ENCODE measurements around the gene MAP1A. TPM values are rescaled to one million over a fixed set of nuclear protein-coding genes. Genes with fewer than 3 reads are reported as not detected.
"Not testable (repeated sequence)": the region's sequence is repeated elsewhere in the genome, so short reads cannot be mapped to it uniquely, and the experiment has no call there.

MAP1A gene
- polyA plus RNA-seq, 1 donor from 2014 or later, result 3.4 TPM

GRCh38 chr15:43563793-43564192, 46.4 kb downstream of the MAP1A start:
- H3K79me2 ChIP-seq (replicated peaks; ENCODE audit: insufficient read depth, low read length); H2AFZ ChIP-seq (ENCODE audit: low read depth, low read length); H3K27ac ChIP-seq (ENCODE audit: low read length); H3K9me2 ChIP-seq (ENCODE audit: insufficient read depth, low read length); H3K9me3 ChIP-seq (ENCODE audit: low read length); H3K27me3 ChIP-seq (ENCODE audit: insufficient read depth, low read depth, low read length); H3K4me3 ChIP-seq (ENCODE audit: low read length); H3K4me2 ChIP-seq (ENCODE audit: low read length); H3F3A ChIP-seq (ENCODE audit: insufficient read depth, low read length, poor library complexity, severe bottlenecking); H3K36me3 ChIP-seq (ENCODE audit: insufficient read depth, low read length); H4K20me1 ChIP-seq (ENCODE audit: insufficient read depth); H3K9ac ChIP-seq (ENCODE audit: low read length): not testable (repeated sequence)

GRCh38 chr15:43566615-43567014, 49.2 kb downstream of the MAP1A start:
- H3K4me3 ChIP-seq (ENCODE audit: low read length); H3K9ac ChIP-seq (ENCODE audit: low read length); H3K79me2 ChIP-seq (replicated peaks; ENCODE audit: insufficient read depth, low read length); H3K27ac ChIP-seq (ENCODE audit: low read length); H3K9me3 ChIP-seq (ENCODE audit: low read length); H3K4me2 ChIP-seq (ENCODE audit: low read length); H3F3A ChIP-seq (ENCODE audit: insufficient read depth, low read length, poor library complexity, severe bottlenecking); H2AFZ ChIP-seq (ENCODE audit: low read depth, low read length); H3K27me3 ChIP-seq (ENCODE audit: insufficient read depth, low read depth, low read length); H4K20me1 ChIP-seq (ENCODE audit: insufficient read depth); H3K36me3 ChIP-seq (ENCODE audit: insufficient read depth, low read length); H3K9me2 ChIP-seq (ENCODE audit: insufficient read depth, low read length): not testable (repeated sequence)

DNA sequence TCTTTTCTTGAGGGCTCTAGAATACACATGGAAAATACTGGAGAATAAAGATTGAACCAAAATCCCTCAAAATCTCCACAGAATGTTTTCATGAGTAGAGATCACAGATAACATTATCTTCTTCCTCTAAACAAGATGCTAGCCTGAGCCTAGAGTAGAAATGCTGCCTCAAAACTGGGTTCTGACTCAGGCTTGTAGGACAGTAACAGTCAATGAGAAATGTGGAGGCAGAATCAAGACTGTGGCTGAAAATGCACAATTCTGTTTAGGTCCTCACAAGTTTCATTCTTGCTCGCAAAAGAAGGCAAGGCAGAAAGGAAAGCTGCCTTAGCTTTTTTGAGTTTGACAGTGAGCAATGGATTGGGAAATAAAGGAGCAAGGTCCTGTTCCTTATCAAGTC, 57.2 kb downstream of the MAP1A start:
- not testable (repeated sequence) for H3K79me2 ChIP-seq (replicated peaks; ENCODE audit: insufficient read depth, low read length); H2AFZ ChIP-seq (ENCODE audit: low read depth, low read length); H3K27ac ChIP-seq (ENCODE audit: low read length); H3K9ac ChIP-seq (ENCODE audit: low read length); H3K9me3 ChIP-seq (ENCODE audit: low read length); H3K27me3 ChIP-seq (ENCODE audit: insufficient read depth, low read depth, low read length); H3K9me2 ChIP-seq (ENCODE audit: insufficient read depth, low read length); H4K20me1 ChIP-seq (ENCODE audit: insufficient read depth); H3K4me2 ChIP-seq (ENCODE audit: low read length); H3K36me3 ChIP-seq (ENCODE audit: insufficient read depth, low read length); H3F3A ChIP-seq (ENCODE audit: insufficient read depth, low read length, poor library complexity, severe bottlenecking); H3K4me3 ChIP-seq (ENCODE audit: low read length)

Other genes with a start within 250 kb of the MAP1A start
- not detected in 2 replicates for gene TGM7, start 215.4 kb upstream of the MAP1A start, polyA plus RNA-seq
- gene LCMT2, start 187.0 kb upstream of the MAP1A start, polyA plus RNA-seq, result 10.3 TPM in 2 replicates
- gene ZSCAN29, start 146.6 kb upstream of the MAP1A start, polyA plus RNA-seq, result 27.6 and 37.5 TPM in 2 replicates
- 4.6 and 13.0 TPM in 2 replicates for gene TUBGCP4, start 146.5 kb upstream of the MAP1A start, polyA plus RNA-seq
- gene TP53BP1, start 24.5 kb upstream of the MAP1A start, polyA plus RNA-seq, result 98.7 and 114 TPM in 2 replicates
- gene PPIP5K1, start 72.6 kb downstream of the MAP1A start, polyA plus RNA-seq, result 27.3 and 29.6 TPM in 2 replicates
- gene CKMT1B, start 76.4 kb downstream of the MAP1A start, polyA plus RNA-seq, result 23.2 and 29.8 TPM in 2 replicates
- gene STRC, start 101.2 kb downstream of the MAP1A start, polyA plus RNA-seq, result 2.4 and 2.5 TPM in 2 replicates
- 2.0 and 4.5 TPM in 2 replicates for gene CATSPER2, start 131.2 kb downstream of the MAP1A start, polyA plus RNA-seq
- 8.7 and 14.0 TPM in 2 replicates for gene CKMT1A, start 176.3 kb downstream of the MAP1A start, polyA plus RNA-seq
- gene PDIA3, start 228.8 kb downstream of the MAP1A start, polyA plus RNA-seq, result 133 and 136 TPM in 2 replicates

Measured in neural cell (in vitro differentiated cells).